Measurements from ENCODE around the gene CREBRF. TPM values are rescaled to one million over a fixed set of nuclear protein-coding genes. Genes with fewer than 3 reads are reported as not detected.

Gene CREBRF
- total and polyA plus RNA-seq, 2 donors (not counting 3 experiments of a cell fraction or from before 2014, with no cell fraction given) = 2.7 to 8.8 TPM

- Histone ChIP-seq H3K36me3 (ENCODE audit: control insufficient read depth in 2 of 2, extremely low read depth in 1 of 2, insufficient read depth in 2 of 2, low read length in 2 of 2) (no peaks in the 10 kb centered on the region), H3K27me3 (ENCODE audit: control insufficient read depth in 2 of 2, insufficient read depth in 2 of 2, low read length in 2 of 2) (no peaks in the 10 kb centered on the region), H3K79me2 (ENCODE audit: control insufficient read depth, insufficient read depth, low read length) (no peaks in the 10 kb centered on the region), H3K9ac (replicated peaks; ENCODE audit: extremely low read depth, insufficient read depth, low read length) (no peak overlapping the region), H4K20me1 (replicated peaks; ENCODE audit: control insufficient read depth, extremely low read depth, insufficient read depth, low read length) (no peaks in the 10 kb centered on the region), H3K4me1 (ENCODE audit: control insufficient read depth, extremely low read depth, insufficient read depth, low read length) (no peaks in the 10 kb centered on the region), H3K4me3 (replicated peaks in 1 of 3; ENCODE audit: insufficient read depth in 1 of 3, low read depth in 1 of 3, low read length in 3 of 3) (no peak overlapping the region), H3K9me3 (replicated peaks; ENCODE audit: control insufficient read depth, insufficient read depth, low read length) (no peaks in the 10 kb centered on the region), H3K9me1 (replicated peaks; ENCODE audit: control insufficient read depth, extremely low read depth, insufficient read depth, low read length) (no peaks in the 10 kb centered on the region), H3K4me2 (ENCODE audit: insufficient read depth, low read length) (no peak overlapping the region), H2AFZ (ENCODE audit: low read depth, low read length) (no peak overlapping the region), H3K27ac (ENCODE audit: insufficient read depth, low read depth, low read length) (no peak overlapping the region)
- intact Hi-C loops (cut with micrococcal nuclease) (no loop called here), dilution Hi-C loops (cut with MboI; ENCODE audit: extremely low pct_ligation_motif_present, low sequenced_read_pairs) (no loop called here)
- no TSS peak for BruUV-seq (replicated peaks)
- CTCF ChIA-PET = no interaction called here
- no peak for TF ChIP-seq GATA2 (IDR thresholded peaks at IDR 0.05; ENCODE audit: insufficient read depth, insufficient read length, low read depth, low read length)
- TF ChIP-seq POLR2AphosphoS5 (IDR thresholded peaks at IDR 0.05; ENCODE audit: insufficient read depth, low read depth, low read length) = no peak
- no peak for TF ChIP-seq MAX (IDR thresholded peaks at IDR 0.05; ENCODE audit: insufficient read depth, insufficient read length)
- TF ChIP-seq CTCF (IDR thresholded peaks at IDR 0.05; ENCODE audit: extremely low read depth in 1 of 2, insufficient read depth in 1 of 2, low read depth in 1 of 2, low read length in 2 of 2) = no peak
- TF ChIP-seq EZH2 (IDR thresholded peaks at IDR 0.05; ENCODE audit: borderline replicate concordance, low read depth, low read length, severe bottlenecking) = no peak
- no peak for TF ChIP-seq JUN (IDR thresholded peaks at IDR 0.05; ENCODE audit: borderline replicate concordance, insufficient read depth, insufficient read length, low read depth)
- TF ChIP-seq MYC (IDR thresholded peaks at IDR 0.05; ENCODE audit: low read depth, low read length) = no peak
- no peak for TF ChIP-seq FOS (IDR thresholded peaks at IDR 0.05; ENCODE audit: borderline replicate concordance, insufficient read depth, low read length)
- TF ChIP-seq POLR2A (IDR thresholded peaks at IDR 0.05; ENCODE audit: low read depth, low read length) = no peak
- DNase-seq (ENCODE audit: low read depth, low spot score) = no peak
- POLR2A ChIA-PET = no interaction called here
- no peak for FAIRE-seq
Observed at GRCh38 chr5:173172166-173172565, 116.0 kb downstream of the CREBRF start.
